A549 (cell line): ENCODE measurements around the gene IL4I1. TPM values are rescaled to one million over a fixed set of nuclear protein-coding genes. Genes with fewer than 3 reads are reported as not detected.

Source experiments
- ATAC-seq, 2 experiments: fragments of 200-7000 bp in 1 of 2; fragments of >200 bp in 1 of 2; cut with Nextera tagmentation in 1 of 2; cut with Tn5 transposase in 1 of 2; 3 replicates each; pipeline versions ENCODE4 v1.8.0 to v1.9.1; 2018 to 2020; ENCODE audit warnings: mild to moderate bottlenecking in 1 of 2, moderate library complexity in 1 of 2
- CTCF ChIA-PET: fragments of 300-600 bp; sonication (Branson Sonifier 250); formaldehyde crosslinking; extraction: SDS; loops from one replicate; lab custom pipeline; 2021; ENCODE audit warnings: antibody characterized with exemption, inconsistent platforms; lab: Yijun Ruan, JAX
- POLR2A ChIA-PET: fragments of 350-600 bp; formaldehyde crosslinking; extraction: SDS; loops from one replicate; lab custom pipeline; 2021; ENCODE audit warnings: antibody characterized with exemption, inconsistent platforms; lab: Yijun Ruan, JAX
- DNase-seq, 2 experiments: peaks; one replicate each; pipeline versions ENCODE4 v3.0.0 to v3.0.0-alpha.2; 2011 to 2016; ENCODE audit warnings: low read depth in 1 of 2, low spot score in 1 of 2
- FAIRE-seq: peaks from 2 replicates; lab custom pipeline; 2011; peaks lifted over from hg19 to GRCh38; lab: Jason Lieb, UNC
- H3K27ac ChIP-seq, 2 experiments: fragments of >200 bp; sonication (Bioruptor Twin); formaldehyde crosslinking; 3 replicates each; pipeline ENCODE4 v1.5.1; 2016 to 2017
- H3K4me1 ChIP-seq: fragments of >200 bp; sonication (Bioruptor Twin); formaldehyde crosslinking; 3 replicates; pipeline ENCODE4 v1.6.1; 2016
- H3K4me2 ChIP-seq: fragments of >200 bp; sonication (Bioruptor Twin); formaldehyde crosslinking; 3 replicates; pipeline ENCODE4 v1.6.1; 2016
- H3K4me3 ChIP-seq: fragments of >200 bp; sonication (Bioruptor Twin); formaldehyde crosslinking; 3 replicates; pipeline ENCODE4 v1.5.1; 2016
- H3K9me3 ChIP-seq: fragments of >200 bp; sonication (Bioruptor Twin); formaldehyde crosslinking; 3 replicates; pipeline ENCODE4 v1.6.1; 2016
- BHLHE40 ChIP-seq: IDR thresholded peaks from 2 replicates; pipeline ENCODE4 v1.6.1; 2012; ENCODE audit warnings: low read depth, low read length, inconsistent platforms
- EHMT2 ChIP-seq: fragments of 200-600 bp; sonication (generic); IDR thresholded peaks from 2 replicates; pipeline ENCODE4 v1.6.1; 2016; ENCODE audit warnings: antibody characterized with exemption, low read depth, mild to moderate bottlenecking, moderate library complexity
- EP300 ChIP-seq, 2 experiments: fragments of >200 bp; sonication (Bioruptor Twin); formaldehyde crosslinking; IDR thresholded peaks; 2 replicates in 1 of 2; 3 replicates in 1 of 2; pipeline ENCODE4 v1.6.1; 2016 to 2017
- FOSB ChIP-seq: fragments of 250-450 bp; sonication (Bioruptor Pico); IDR thresholded peaks from 2 replicates; pipeline ENCODE4 v1.5.0; 2020; ENCODE audit warnings: mild to moderate bottlenecking, moderate library complexity
- FOXS1 ChIP-seq: fragments of 250-450 bp; sonication (Bioruptor Pico); IDR thresholded peaks from 2 replicates; pipeline ENCODE4 v1.5.0; 2020; ENCODE audit warnings: mild to moderate bottlenecking, moderate library complexity
- GATA3 ChIP-seq: IDR thresholded peaks from 2 replicates; pipeline ENCODE4 v1.6.1; 2012; ENCODE audit warnings: borderline replicate concordance
- HOXA7 ChIP-seq: fragments of 250-450 bp; sonication (Bioruptor Pico); IDR thresholded peaks from 2 replicates; pipeline ENCODE4 v1.5.0; 2020; ENCODE audit warnings: mild to moderate bottlenecking, moderate library complexity
- HOXB13 ChIP-seq: fragments of 250-450 bp; sonication (Bioruptor Pico); IDR thresholded peaks from 2 replicates; pipeline ENCODE4 v1.5.0; 2020; ENCODE audit warnings: low read depth, mild to moderate bottlenecking, moderate library complexity
- JUN ChIP-seq, 2 experiments: fragments of >200 bp; sonication (Bioruptor Twin); formaldehyde crosslinking; IDR thresholded peaks; 2 replicates in 1 of 2; 3 replicates in 1 of 2; pipeline ENCODE4 v1.6.1; 2016 to 2017
- KDM5A ChIP-seq: fragments of 200-600 bp; sonication (generic); IDR thresholded peaks from 2 replicates; pipeline ENCODE4 v1.6.1; 2016; ENCODE audit warnings: antibody characterized with exemption, mild to moderate bottlenecking
- MAFK ChIP-seq: fragments of 450-650 bp; IDR thresholded peaks from 2 replicates; pipeline ENCODE4 v1.6.1; 2014; ENCODE audit not compliant: partially characterized antibody
- MAZ ChIP-seq: fragments of 150-350 bp; IDR thresholded peaks from 2 replicates; pipeline ENCODE4 v1.6.1; 2014; ENCODE audit warnings: antibody characterized with exemption, low read depth, low read length, borderline replicate concordance
- MYC ChIP-seq: IDR thresholded peaks from 2 replicates; pipeline ENCODE4 v1.6.1; 2012; ENCODE audit warnings: mild to moderate bottlenecking, inconsistent platforms, low read length, improper control_type of control experiment, borderline replicate concordance
- NFE2L2 ChIP-seq: fragments of 150-350 bp; conservative IDR thresholded peaks from 2 replicates; pipeline ENCODE4 v1.6.1; 2014; ENCODE audit warnings: low read length
- NR3C1 ChIP-seq: fragments of >200 bp; sonication (Bioruptor Twin); formaldehyde crosslinking; IDR thresholded peaks from 3 replicates; pipeline ENCODE4 v1.6.1; 2017
- POLR2AphosphoS2 ChIP-seq: conservative IDR thresholded peaks from 2 replicates; pipeline ENCODE4 v1.6.1; 2012; ENCODE audit warnings: low read length, improper control_type of control experiment, inconsistent platforms
- SMC3 ChIP-seq: fragments of >200 bp; sonication (Bioruptor Twin); formaldehyde crosslinking; IDR thresholded peaks from 3 replicates; pipeline ENCODE4 v1.6.1; 2018; ENCODE audit warnings: inconsistent platforms
- TP53 ChIP-seq: fragments of 250-450 bp; sonication (Bioruptor Pico); IDR thresholded peaks from 2 replicates; pipeline ENCODE4 v1.5.0; 2021; ENCODE audit warnings: mild to moderate bottlenecking, moderate library complexity
- ZFP36 ChIP-seq: fragments of 450-650 bp; IDR thresholded peaks from 2 replicates; pipeline ENCODE4 v1.6.1; 2014; ENCODE audit warnings: borderline replicate concordance; ENCODE audit not compliant: partially characterized antibody
- ZNF302 ChIP-seq: fragments of 250-450 bp; sonication (Bioruptor Pico); IDR thresholded peaks from 2 replicates; pipeline ENCODE4 v1.9.0; 2021; ENCODE audit warnings: inconsistent platforms, mild to moderate bottlenecking, moderate library complexity
- WGBS: methylation state at CpG from one replicate; pipeline ENCODE4 v1.1.6; 2017; ENCODE audit errors: missing lambda C conversion rate; 5-methylcytosine and 5-hydroxymethylcytosine counted together
- polyA plus RNA-seq, 4 experiments: library from polyadenylated mRNA; depleted of rRNA in 3 of 4; stranded (reverse); fragments of >200 nt; fragmentation: RNase III in 1 of 4; extraction: RNeasy Plus Mini Kit Qiagen cat#74134 plus additional on column Dnase treatment in 1 of 4; gene quantifications; 2 replicates in 3 of 4; 3 replicates in 1 of 4; pipeline ENCODE4 v1.2.3, GENCODE V29; 2011 to 2017
- TF ChIP-seq, protein P1 (sequence below): fragments of 150-350 bp; IDR thresholded peaks from 2 replicates; pipeline ENCODE4 v1.6.1; 2014; ENCODE audit warnings: low read depth, mild to moderate bottlenecking, low read length
- TF ChIP-seq, protein P2 (sequence below): IDR thresholded peaks from 2 replicates; pipeline ENCODE4 v1.6.1; 2012; ENCODE audit warnings: low read depth, borderline replicate concordance
- TF ChIP-seq, protein P3 (sequence below): IDR thresholded peaks from 2 replicates; pipeline ENCODE4 v1.6.1; 2012
- TF ChIP-seq, protein P4 (sequence below): fragments of >200 bp; sonication (Bioruptor Twin); formaldehyde crosslinking; IDR thresholded peaks from 2 replicates; pipeline ENCODE4 v1.6.1; 2016
- TF ChIP-seq, protein P5 (sequence below): fragments of 200-600 bp; sonication (generic); IDR thresholded peaks from 2 replicates; pipeline ENCODE4 v1.6.1; 2016; ENCODE audit warnings: antibody characterized with exemption, mild to moderate bottlenecking, moderate library complexity
- TF ChIP-seq, protein P6 (sequence below): fragments of 250-450 bp; sonication (Bioruptor Pico); IDR thresholded peaks from 2 replicates; pipeline ENCODE4 v1.5.0; 2020; ENCODE audit warnings: low read depth, mild to moderate bottlenecking, moderate library complexity

IL4I1 gene
- polyA plus RNA-seq, 2 of the 4 experiments (the other 2 are of a cell fraction) = 0.18 to 0.62 TPM

DNA sequence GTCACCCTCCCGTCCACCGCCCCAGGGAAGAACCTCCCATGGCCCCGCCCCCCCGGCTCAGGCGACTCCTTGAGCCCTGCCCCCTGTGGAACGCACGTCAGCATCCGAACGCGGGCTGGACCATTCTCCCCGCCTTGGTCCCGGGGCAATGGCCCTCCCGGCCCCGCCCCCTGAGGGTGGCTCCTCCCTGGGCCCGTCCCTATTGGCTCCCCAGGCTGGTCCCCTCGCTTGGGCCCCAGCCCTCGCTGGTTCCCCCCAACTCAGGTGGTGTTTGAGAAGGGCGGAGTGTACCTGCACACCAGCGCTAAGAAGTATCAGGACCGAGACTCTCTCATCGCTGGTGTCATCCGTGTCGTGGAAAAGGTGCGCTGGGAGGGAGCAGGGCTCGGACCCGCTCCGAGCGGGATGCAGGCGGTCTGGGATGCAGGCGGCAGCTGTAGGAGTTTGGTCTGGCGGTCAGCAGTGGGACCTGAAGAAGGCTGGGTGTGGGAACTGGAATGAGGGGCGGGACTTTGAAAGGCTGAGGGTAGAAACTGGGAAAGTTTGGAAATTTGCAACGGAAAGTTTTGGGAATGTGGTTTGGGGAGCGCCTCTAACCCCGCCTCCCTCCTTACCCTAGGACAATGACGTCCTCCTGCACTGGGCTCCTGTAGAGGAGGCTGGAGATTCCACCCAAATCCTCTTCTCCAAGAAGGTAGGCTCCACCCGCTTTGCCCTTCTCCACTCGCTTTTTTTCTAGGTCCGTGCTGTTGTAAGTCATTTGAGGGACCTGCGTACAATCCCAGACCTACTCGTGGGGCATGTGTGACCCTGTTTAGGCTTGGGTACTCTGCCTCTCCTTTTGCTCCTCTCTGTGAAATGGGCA lies 18.6 kb downstream of the IL4I1 start:
- ChIA-PET CTCF (interaction anchor here (1.7 kb wide), 1 partner anchor 12 kb away, joined by 7 read pairs; no protein-coding TSS in a partner anchor), POLR2A (interaction anchor here (0.7 to 2.6 kb wide), 6 partner anchors 10 to 202 kb away, joined by 3 to 36 read pairs (median 10); partner anchors contain the start of genes ATF5, MED25, NUP62 and PNKP)
- Histone ChIP-seq H3K4me1 (peaks cover 21% of the 10 kb centered on the region), H3K27ac (peak overlapping the region; percentile 98 to 99), H3K4me2 (peak overlapping the region; percentile 90), H3K4me3 (peak overlapping the region; percentile 95), H3K9me3 (peaks cover 7% of the 10 kb centered on the region)
- 8% methylated on average over 35 of the region's 41 CpGs for WGBS
- peak; percentile 98 to 99 for DNase-seq
- ATAC-seq = peak; percentile 70 to 83
- no peak for FAIRE-seq
- peak in 1 of 2 experiments; percentile 38; a peak in 1 of 5 replicates for TF ChIP-seq JUN (IDR thresholded peaks at IDR 0.05)
- TF ChIP-seq, protein P1, sequence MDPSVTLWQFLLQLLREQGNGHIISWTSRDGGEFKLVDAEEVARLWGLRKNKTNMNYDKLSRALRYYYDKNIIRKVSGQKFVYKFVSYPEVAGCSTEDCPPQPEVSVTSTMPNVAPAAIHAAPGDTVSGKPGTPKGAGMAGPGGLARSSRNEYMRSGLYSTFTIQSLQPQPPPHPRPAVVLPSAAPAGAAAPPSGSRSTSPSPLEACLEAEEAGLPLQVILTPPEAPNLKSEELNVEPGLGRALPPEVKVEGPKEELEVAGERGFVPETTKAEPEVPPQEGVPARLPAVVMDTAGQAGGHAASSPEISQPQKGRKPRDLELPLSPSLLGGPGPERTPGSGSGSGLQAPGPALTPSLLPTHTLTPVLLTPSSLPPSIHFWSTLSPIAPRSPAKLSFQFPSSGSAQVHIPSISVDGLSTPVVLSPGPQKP = no peak
- no peak for TF ChIP-seq EP300 (IDR thresholded peaks at IDR 0.05)
- TF ChIP-seq, protein P2, sequence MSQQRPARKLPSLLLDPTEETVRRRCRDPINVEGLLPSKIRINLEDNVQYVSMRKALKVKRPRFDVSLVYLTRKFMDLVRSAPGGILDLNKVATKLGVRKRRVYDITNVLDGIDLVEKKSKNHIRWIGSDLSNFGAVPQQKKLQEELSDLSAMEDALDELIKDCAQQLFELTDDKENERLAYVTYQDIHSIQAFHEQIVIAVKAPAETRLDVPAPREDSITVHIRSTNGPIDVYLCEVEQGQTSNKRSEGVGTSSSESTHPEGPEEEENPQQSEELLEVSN = peak; percentile 81; the same call in 1 of the 2 replicates
- TF ChIP-seq, protein P3, sequence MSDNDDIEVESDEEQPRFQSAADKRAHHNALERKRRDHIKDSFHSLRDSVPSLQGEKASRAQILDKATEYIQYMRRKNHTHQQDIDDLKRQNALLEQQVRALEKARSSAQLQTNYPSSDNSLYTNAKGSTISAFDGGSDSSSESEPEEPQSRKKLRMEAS = no peak
- no peak for TF ChIP-seq GATA3
- no peak for TF ChIP-seq FOSB (CRISPR knock-in tag)
- TF ChIP-seq, protein P4, sequence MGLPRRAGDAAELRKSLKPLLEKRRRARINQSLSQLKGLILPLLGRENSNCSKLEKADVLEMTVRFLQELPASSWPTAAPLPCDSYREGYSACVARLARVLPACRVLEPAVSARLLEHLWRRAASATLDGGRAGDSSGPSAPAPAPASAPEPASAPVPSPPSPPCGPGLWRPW = no peak
- 0 out of 2 replicates have a peak, but pooled peaks have one; percentile 32 for TF ChIP-seq HOXA7 (CRISPR knock-in tag)
- no peak for TF ChIP-seq NFE2L2

DNA sequence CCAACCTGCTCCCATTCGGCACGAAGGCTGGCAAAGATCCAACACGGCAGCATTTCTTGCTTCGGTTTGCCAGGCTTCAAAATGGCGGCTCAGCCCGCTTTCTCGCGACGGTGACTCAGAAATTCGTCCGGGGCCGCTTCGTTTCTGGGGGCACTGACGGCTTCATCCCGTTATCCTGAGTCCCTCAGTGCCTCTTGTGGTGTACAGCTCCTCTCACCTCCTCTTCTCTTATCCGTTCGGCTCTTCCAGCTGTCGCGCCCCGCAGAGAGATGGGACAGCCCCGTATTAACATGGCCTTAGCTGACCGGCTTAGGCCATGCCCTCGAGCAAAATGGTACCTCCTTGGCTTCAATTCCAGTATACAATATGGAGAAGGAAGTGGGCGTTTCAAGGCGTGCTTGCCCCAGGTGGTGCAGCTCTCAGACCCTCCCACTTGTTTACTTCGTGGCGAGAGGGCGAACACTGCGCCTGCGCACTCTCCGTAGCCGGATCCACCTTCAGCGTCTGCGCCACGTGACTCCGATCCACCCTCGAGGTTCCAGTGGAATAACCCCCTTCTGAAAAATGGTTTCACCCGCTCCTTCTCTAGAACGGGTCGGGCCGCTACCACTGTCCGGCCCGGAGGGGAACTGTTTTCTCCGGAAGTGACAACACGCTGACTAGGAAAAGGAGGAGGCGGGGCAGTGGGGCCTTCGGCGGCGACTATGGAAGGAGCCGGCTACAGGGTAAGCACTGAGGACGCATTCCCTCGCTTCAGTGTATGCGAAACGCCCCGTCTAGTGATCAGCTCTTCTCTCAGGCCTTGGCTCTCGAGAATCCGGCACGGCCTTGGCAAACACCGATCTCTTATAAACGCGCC lies 19.4 kb downstream of the IL4I1 start, which contains the start of the genes AKT1S1 and TBC1D17:
AKT1S1 (minus strand) TSS at position 336 of the 859 bp plus-strand sequence. CDS start 4,060 bp downstream, outside the sequence.
TBC1D17 (plus strand) TSS at position 683 of the 859 bp plus-strand sequence; CDS start at position 705, 22 bp downstream.
- H3K9me3 ChIP-seq = no peaks in the 10 kb centered on the region; the same call in 2 of the 3 replicates
- TF ChIP-seq HOXA7 (CRISPR knock-in tag) (no peak; the same call in 1 of the 2 replicates), EP300 (IDR thresholded peaks at IDR 0.05) (no peak; a peak in 1 of 5 replicates), TP53 (CRISPR knock-in tag) (no peak), MYC (peak; percentile 91), FOSB (CRISPR knock-in tag) (0 out of 2 replicates have a peak, but pooled peaks have one; percentile 36), MAZ (no peak), SMC3 (no peak), BHLHE40 (peak; percentile 89), POLR2AphosphoS2 (no peak), FOXS1 (peak; percentile 66; the same call in 1 of the 2 replicates), ZFP36 (no peak), KDM5A (no peak; the same call in 1 of the 2 replicates), NR3C1 (no peak), EHMT2 (no peak), ZNF302 (no peak), HOXB13 (CRISPR knock-in tag) (0 out of 2 replicates have a peak, but pooled peaks have one; percentile 16), MAFK (peak; percentile 68)
- TF ChIP-seq, protein P5, sequence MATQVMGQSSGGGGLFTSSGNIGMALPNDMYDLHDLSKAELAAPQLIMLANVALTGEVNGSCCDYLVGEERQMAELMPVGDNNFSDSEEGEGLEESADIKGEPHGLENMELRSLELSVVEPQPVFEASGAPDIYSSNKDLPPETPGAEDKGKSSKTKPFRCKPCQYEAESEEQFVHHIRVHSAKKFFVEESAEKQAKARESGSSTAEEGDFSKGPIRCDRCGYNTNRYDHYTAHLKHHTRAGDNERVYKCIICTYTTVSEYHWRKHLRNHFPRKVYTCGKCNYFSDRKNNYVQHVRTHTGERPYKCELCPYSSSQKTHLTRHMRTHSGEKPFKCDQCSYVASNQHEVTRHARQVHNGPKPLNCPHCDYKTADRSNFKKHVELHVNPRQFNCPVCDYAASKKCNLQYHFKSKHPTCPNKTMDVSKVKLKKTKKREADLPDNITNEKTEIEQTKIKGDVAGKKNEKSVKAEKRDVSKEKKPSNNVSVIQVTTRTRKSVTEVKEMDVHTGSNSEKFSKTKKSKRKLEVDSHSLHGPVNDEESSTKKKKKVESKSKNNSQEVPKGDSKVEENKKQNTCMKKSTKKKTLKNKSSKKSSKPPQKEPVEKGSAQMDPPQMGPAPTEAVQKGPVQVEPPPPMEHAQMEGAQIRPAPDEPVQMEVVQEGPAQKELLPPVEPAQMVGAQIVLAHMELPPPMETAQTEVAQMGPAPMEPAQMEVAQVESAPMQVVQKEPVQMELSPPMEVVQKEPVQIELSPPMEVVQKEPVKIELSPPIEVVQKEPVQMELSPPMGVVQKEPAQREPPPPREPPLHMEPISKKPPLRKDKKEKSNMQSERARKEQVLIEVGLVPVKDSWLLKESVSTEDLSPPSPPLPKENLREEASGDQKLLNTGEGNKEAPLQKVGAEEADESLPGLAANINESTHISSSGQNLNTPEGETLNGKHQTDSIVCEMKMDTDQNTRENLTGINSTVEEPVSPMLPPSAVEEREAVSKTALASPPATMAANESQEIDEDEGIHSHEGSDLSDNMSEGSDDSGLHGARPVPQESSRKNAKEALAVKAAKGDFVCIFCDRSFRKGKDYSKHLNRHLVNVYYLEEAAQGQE = peak; percentile 76
- TF ChIP-seq, protein P6, sequence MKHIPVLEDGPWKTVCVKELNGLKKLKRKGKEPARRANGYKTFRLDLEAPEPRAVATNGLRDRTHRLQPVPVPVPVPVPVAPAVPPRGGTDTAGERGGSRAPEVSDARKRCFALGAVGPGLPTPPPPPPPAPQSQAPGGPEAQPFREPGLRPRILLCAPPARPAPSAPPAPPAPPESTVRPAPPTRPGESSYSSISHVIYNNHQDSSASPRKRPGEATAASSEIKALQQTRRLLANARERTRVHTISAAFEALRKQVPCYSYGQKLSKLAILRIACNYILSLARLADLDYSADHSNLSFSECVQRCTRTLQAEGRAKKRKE (CRISPR knock-in tag) = no peak

More for the DNA sequence above, 19.4 kb downstream of the IL4I1 start, which contains the start of the genes AKT1S1 and TBC1D17:
- peaks cover 21% of the 10 kb centered on the region for H3K4me1 ChIP-seq
- WGBS = under 1% methylated on average over 61 of the region's 61 CpGs
- peak within 1 kb of the TSS; percentile 90 for H3K4me2 ChIP-seq
- ATAC-seq (peak; percentile 66 to 82), FAIRE-seq (peak; percentile 100), DNase-seq (peak; percentile 100)
- peak within 1 kb of the TSS; percentile 98 to 99 for H3K27ac ChIP-seq
- peak within 1 kb of the TSS; percentile 95 for H3K4me3 ChIP-seq
- CTCF ChIA-PET = interaction anchor here (1.7 kb wide), 1 partner anchor 13 kb away, joined by 7 read pairs; no protein-coding TSS in a partner anchor
- POLR2A ChIA-PET = interaction anchor here (0.5 to 2.6 kb wide), 15 partner anchors 9 to 1049 kb away, joined by 3 to 36 read pairs (median 4); partner anchors contain the start of genes AP2A1, ATF5, MED25 and NUP62
